Muscle of leg (tissue), 11 donors: ENCODE results near the gene SELPLG. TPM values are rescaled to one million over a fixed set of nuclear protein-coding genes. Genes with fewer than 3 reads are reported as not detected.

Source experiments
- DNase-seq: peaks from one replicate; pipeline ENCODE4 v3.0.0; 2013
- H3K27ac ChIP-seq: one replicate; pipeline ENCODE4 v1.5.1; 2013; ENCODE audit warnings: mild to moderate bottlenecking, low read length, control low read depth
- H3K27me3 ChIP-seq: one replicate; pipeline ENCODE4 v1.6.1; 2013; ENCODE audit warnings: low read length; ENCODE audit not compliant: control insufficient read depth, insufficient read depth
- H3K36me3 ChIP-seq: one replicate; pipeline ENCODE4 v1.6.1; 2013; ENCODE audit warnings: low read length; ENCODE audit not compliant: control insufficient read depth, insufficient read depth
- H3K4me1 ChIP-seq: one replicate; pipeline ENCODE4 v1.6.1; 2013; ENCODE audit warnings: low read length; ENCODE audit not compliant: control insufficient read depth, insufficient read depth
- H3K4me3 ChIP-seq: one replicate; pipeline ENCODE4 v1.5.1; 2013; ENCODE audit warnings: low read length, control low read depth
- H3K9me3 ChIP-seq: replicated peaks from 2 replicates; pipeline ENCODE4 v1.6.1; 2013; ENCODE audit warnings: low read depth, low read length; ENCODE audit not compliant: control insufficient read depth
- WGBS: methylation state at CpG from one replicate; pipeline ENCODE4 v1.1.5; 2013; ENCODE audit warnings: missing lambda C conversion rate; ENCODE audit not compliant: insufficient coverage; 5-methylcytosine and 5-hydroxymethylcytosine counted together
- polyA plus RNA-seq, 8 donors: library from polyadenylated mRNA; unstranded; fragments of 120-200 nt; gene quantifications; one replicate each; pipeline versions ENCODE4 v1.2.1 to v1.2.3, GENCODE V29; 2013; ENCODE audit warnings: inconsistent platforms in 1 of 8, low replicate concordance in 1 of 8; ENCODE audit not compliant: insufficient read length in 8 of 8, insufficient read depth in 1 of 8
- total RNA-seq: library from RNA; stranded (reverse); fragments of 120-200 nt; gene quantifications from one replicate; pipeline ENCODE4 v1.2.4, GENCODE V29; 2013

Gene SELPLG
- total and polyA plus RNA-seq, 9 donors = 2.8 to 5.5 (median 4.2) TPM

GRCh38 chr12:108613548-108613947 is 20.1 kb downstream of the SELPLG start:
- H3K9me3 ChIP-seq = peaks cover 4% of the 10 kb centered on the region
- no peaks in the 10 kb centered on the region for H3K36me3 ChIP-seq
- H3K27me3 ChIP-seq = no peaks in the 10 kb centered on the region
- peaks cover 55% of the 10 kb centered on the region for H3K4me1 ChIP-seq
- H3K4me3 ChIP-seq = no peak overlapping the region
- no peak overlapping the region for H3K27ac ChIP-seq
- no peak for DNase-seq
- 36% methylated on average over 2 of the region's 9 CpGs for WGBS

- Histone ChIP-seq H3K27me3 (no peaks in the 10 kb centered on the region), H3K4me3 (no peak overlapping the region), H3K9me3 (peaks cover 4% of the 10 kb centered on the region), H3K27ac (no peak overlapping the region), H3K36me3 (no peaks in the 10 kb centered on the region), H3K4me1 (peaks cover 50% of the 10 kb centered on the region)
- WGBS = 64% methylated on average over 7 of the region's 8 CpGs
- DNase-seq = no peak
Observed at GRCh38 chr12:108612788-108613282, 20.9 kb downstream of the SELPLG start.

GRCh38 chr12:108611884-108612415 is 21.7 kb downstream of the SELPLG start:
- 80% methylated on average over 1 of the region's 5 CpGs for WGBS
- Histone ChIP-seq H3K27me3 (no peaks in the 10 kb centered on the region), H3K9me3 (peaks cover 4% of the 10 kb centered on the region), H3K4me3 (no peak overlapping the region), H3K27ac (no peak overlapping the region), H3K36me3 (no peaks in the 10 kb centered on the region), H3K4me1 (peaks cover 43% of the 10 kb centered on the region)
- no peak for DNase-seq

GRCh38 chr12:108610856-108611605 is 22.7 kb downstream of the SELPLG start:
- no peak for DNase-seq
- no peak overlapping the region for H3K4me3 ChIP-seq
- no peaks in the 10 kb centered on the region for H3K36me3 ChIP-seq
- H3K9me3 ChIP-seq = peaks cover 2% of the 10 kb centered on the region
- WGBS = 82% methylated on average over 4 of the region's 15 CpGs
- H3K27ac ChIP-seq = no peak overlapping the region
- H3K27me3 ChIP-seq = no peaks in the 10 kb centered on the region
- H3K4me1 ChIP-seq = peaks cover 47% of the 10 kb centered on the region

GRCh38 chr12:108610336-108610815 is 23.3 kb downstream of the SELPLG start:
- no peak for DNase-seq
- no peaks in the 10 kb centered on the region for H3K9me3 ChIP-seq
- WGBS = 77% methylated on average over 6 of the region's 8 CpGs
- H3K4me1 ChIP-seq = peaks cover 47% of the 10 kb centered on the region
- no peak overlapping the region for H3K4me3 ChIP-seq
- no peaks in the 10 kb centered on the region for H3K36me3 ChIP-seq
- H3K27ac ChIP-seq = no peak overlapping the region
- H3K27me3 ChIP-seq = no peaks in the 10 kb centered on the region

- H3K9me3 ChIP-seq = no peaks in the 10 kb centered on the region
- H3K27ac ChIP-seq = peak overlapping the region; percentile 66
- H3K27me3 ChIP-seq = no peaks in the 10 kb centered on the region
- 13% methylated on average over 15 of the region's 21 CpGs for WGBS
- H3K4me3 ChIP-seq = no peak overlapping the region
- no peaks in the 10 kb centered on the region for H3K36me3 ChIP-seq
- peak; percentile 98 for DNase-seq
- peaks cover 48% of the 10 kb centered on the region for H3K4me1 ChIP-seq
Observed at GRCh38 chr12:108609537-108610335, 24.0 kb downstream of the SELPLG start.

- WGBS = 64% methylated on average over 5 of the region's 5 CpGs
- no peak overlapping the region for H3K4me3 ChIP-seq
Observed at GRCh38 chr12:108608616-108609015, 25.1 kb downstream of the SELPLG start.

GRCh38 chr12:108607981-108608600 is 25.6 kb downstream of the SELPLG start:
- Histone ChIP-seq H3K4me1 (peaks cover 50% of the 10 kb centered on the region), H3K4me3 (no peak overlapping the region), H3K9me3 (no peaks in the 10 kb centered on the region), H3K27ac (no peak overlapping the region), H3K27me3 (no peaks in the 10 kb centered on the region), H3K36me3 (no peaks in the 10 kb centered on the region)
- no peak for DNase-seq
- WGBS = 87% methylated on average over 7 of the region's 10 CpGs

More at GRCh38 chr12:108608616-108609015, 25.1 kb downstream of the SELPLG start:
- no peak for DNase-seq
- H3K36me3 ChIP-seq = no peaks in the 10 kb centered on the region
- H3K9me3 ChIP-seq = no peaks in the 10 kb centered on the region
- H3K27me3 ChIP-seq = no peaks in the 10 kb centered on the region
- H3K4me1 ChIP-seq = peaks cover 51% of the 10 kb centered on the region
- no peak overlapping the region for H3K27ac ChIP-seq

GRCh38 chr12:108606492-108606891 is 27.2 kb downstream of the SELPLG start:
- peaks cover 46% of the 10 kb centered on the region for H3K4me1 ChIP-seq
- no peaks in the 10 kb centered on the region for H3K36me3 ChIP-seq
- no peaks in the 10 kb centered on the region for H3K9me3 ChIP-seq
- WGBS = 39% methylated on average over 8 of the region's 9 CpGs
- H3K4me3 ChIP-seq = no peak overlapping the region
- H3K27me3 ChIP-seq = no peaks in the 10 kb centered on the region
- no peak for DNase-seq
- no peak overlapping the region for H3K27ac ChIP-seq
